DMS 273 (cell line): ENCODE measurements around the gene CLK1.

Experiments used
- DNase-seq: peaks from one replicate; lab custom pipeline; 2025; ENCODE audit not compliant: unreplicated experiment; lab: John Stamatoyannopoulos, UW

Gene CLK1

GRCh38 chr2:200811333-200812121 lies 52.9 kb downstream of the CLK1 start, which contains the start of gene BZW1:
Gene BZW1 (plus strand): TSS chr2:200811910. CDS start chr2:200813218, 1,308 bp downstream.
- peak; percentile 98 for DNase-seq

- no peak for DNase-seq
Observed at GRCh38 chr2:200810998-200811332, 53.5 kb downstream of the CLK1 start.

GRCh38 chr2:200810252-200810997 lies 54.0 kb downstream of the CLK1 start:
- DNase-seq = no peak

GRCh38 chr2:200809506-200810251 lies 54.8 kb downstream of the CLK1 start:
- no peak for DNase-seq
